GM19193 (cell line): ENCODE results near the gene ACLY.

Experiments
- POLR2A ChIP-seq: IDR thresholded peaks from 4 replicates; pipeline ENCODE4 v1.6.1; 2011; ENCODE audit not compliant: insufficient read depth, insufficient read length; ENCODE audit errors: extremely low read depth

Gene ACLY

DNA sequence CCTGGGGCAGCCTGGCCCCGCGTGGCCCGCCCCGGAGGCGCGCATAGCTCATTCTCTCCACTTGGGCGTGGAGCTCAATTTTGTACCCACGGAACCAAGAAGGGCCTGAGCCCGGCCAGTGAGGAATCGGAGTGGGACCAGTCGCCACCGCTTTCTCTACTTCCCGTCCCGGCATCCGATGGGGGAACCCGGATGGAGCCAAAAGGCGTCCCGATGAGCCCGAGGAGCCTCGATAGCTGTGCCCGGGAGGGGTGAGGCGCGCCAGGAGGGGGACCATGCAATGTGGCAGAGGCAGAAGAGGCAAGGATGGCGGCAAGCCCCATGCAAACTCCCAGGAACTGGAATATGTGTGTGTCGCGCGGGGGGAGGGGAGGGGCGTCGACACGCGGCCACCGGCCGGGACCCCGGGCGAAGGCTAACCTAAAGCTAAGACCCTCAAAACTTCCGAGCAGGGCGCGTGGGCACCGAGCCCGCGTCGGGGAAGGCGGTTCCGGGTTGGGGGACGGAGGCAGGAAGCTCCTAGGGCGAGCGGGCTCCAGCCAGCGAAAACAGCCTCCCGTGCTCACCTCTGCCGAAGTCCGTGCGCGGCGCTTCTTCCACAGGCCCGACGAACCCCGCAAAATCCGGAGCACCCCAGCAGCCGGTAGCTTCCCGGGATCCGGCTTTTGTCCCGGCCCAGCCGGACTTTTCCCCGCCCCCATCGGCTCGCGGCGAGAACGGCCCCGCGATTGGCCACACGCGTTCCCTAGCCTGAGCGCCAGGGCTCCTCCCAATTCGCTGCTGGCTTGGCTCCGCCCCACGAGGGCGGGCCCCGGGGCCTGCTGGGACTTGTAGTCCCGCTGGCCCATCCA, at the start of gene ACLY:
TSS of gene ACLY (minus strand) at position 638 of the 851 bp plus-strand sequence. CDS start 5,078 bp downstream, outside the sequence.
- peak; percentile 89 for TF ChIP-seq POLR2A

DNA sequence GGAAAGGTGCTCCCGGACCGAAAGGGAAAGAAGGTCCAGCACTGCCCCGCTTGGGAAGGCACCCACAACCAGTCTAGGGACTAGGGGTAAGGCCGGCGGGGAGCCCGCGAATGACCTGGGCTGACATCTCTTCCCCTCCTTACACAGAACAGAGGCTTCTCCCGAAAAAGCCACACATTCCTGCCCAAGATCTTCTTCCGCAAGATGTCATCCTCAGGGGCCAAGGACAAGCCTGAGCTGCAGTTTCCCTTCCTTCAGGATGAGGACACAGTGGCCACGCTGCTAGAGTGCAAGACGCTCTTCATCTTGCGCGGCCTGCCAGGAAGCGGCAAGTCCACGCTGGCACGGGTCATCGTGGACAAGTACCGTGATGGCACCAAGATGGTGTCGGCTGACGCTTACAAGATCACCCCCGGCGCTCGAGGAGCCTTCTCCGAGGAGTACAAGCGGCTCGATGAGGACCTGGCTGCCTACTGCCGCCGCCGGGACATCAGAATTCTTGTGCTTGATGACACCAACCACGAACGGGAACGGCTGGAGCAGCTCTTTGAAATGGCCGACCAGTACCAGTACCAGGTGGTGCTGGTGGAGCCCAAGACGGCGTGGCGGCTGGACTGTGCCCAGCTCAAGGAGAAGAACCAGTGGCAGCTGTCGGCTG, 49.3 kb upstream of the ACLY start:
- TF ChIP-seq POLR2A: no peak

DNA sequence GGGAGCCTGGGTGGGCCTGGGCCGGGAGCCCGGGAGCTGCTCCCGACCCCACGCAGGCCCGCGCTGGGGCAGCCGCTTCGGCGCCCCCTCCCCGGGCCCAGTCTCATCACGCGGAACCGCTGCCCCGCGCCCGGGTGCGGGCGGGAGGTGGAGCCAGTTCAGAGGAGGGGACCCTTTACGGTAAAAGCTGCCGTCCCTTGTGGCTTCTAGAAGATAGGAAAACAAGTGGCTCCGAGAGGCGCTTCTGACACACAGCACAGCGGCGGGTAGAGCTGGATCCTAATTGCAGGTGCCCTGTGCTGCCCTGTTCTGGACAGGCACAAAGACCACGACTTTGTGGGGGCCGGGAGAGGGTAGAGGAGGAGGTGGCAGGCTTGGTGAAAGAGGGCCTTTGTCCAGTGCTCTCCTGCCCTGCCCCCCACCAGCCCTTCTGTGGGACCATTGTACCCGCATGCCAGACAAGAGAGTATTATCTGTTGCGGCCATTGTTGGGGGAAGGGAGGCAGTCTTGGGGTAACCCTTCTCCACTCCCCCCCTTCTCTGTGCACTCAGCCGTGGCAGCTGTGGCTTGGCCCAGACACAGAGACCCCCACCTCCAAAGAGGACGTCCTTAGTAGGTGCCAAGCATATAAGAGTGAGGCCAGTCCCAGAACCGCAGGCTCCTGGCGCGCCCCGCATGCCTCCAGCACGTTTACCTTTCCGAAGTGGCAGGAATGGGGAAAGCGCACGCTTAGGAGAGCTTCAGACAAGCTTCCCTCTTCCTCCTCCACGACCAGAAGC, 48.6 kb upstream of the ACLY start:
- no peak for TF ChIP-seq POLR2A

DNA sequence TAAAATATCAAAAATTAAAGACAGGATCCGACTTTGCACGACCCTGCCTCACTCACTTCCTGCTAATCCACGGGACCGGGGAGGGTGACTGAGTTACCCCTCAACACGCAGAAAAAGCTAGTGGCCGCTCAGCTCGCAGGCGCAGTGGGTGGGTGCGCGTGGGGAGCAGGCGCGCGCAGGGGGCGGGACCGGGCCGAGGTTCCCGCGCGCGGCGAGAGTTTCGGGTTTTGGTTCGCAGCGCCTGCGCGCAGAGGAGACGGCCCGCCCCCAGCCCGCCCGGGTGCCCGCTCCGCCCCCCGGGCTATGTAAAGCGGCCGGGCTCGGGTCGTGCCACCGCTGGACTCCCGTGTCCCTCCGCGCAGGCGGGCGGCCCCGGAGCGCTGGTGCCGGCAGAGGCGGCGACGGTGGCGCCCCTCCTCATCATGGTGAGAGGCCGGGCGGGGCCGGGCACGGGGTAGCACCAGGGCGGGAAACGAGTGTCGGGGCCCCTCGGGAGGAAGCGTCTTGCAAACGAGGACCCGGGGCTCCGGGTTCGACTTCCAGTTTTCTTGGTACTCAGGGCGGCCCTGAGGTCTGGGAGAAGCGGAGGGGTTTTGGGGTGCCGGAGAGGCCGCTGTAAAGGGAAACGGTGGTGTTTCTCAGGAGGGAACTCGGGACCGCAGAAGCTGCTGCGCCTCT, 47.9 kb upstream of the ACLY start, which contains the start of gene CNP:
TSS of gene CNP (plus strand) at position 333 of the 678 bp plus-strand sequence. CDS start at position 423, 90 bp downstream.
- peak; percentile 88 for TF ChIP-seq POLR2A

DNA sequence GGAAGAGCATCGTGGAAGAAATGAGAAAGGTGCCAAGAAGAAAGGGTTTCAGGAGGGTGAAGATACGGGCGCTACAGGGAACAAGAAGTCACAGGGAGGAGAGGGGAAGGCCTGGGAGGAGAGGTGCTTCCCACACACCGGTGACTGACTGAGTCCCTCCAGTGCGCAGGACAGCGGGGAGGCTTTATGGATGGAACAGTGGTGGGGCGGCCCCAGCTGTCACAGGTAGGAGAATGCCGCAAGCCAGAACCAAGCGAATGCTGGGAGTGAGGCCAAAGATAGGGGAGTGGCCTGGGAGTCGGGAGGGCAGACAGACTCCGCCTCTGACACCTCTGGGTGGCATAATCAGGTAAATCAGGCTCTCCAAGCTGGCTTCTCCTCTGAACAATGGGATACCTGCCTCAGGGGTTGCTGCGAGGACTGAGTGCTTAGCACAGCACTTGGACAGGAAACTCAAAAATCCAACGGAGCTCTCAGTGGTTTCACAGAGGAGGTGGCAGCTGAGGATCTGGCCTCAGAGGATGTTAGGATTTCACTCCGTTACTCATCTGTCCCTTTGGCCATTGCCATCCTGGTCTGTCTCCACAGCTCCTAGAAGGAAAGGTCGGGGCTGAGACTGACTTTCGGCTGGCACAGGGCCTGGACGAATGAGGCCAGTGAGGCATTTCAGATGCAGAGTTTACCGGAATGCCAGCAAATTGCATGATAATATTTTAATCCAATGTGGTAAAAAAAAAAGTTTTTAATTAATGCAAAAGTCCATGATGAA, 47.1 kb upstream of the ACLY start:
- peak; percentile 2 for TF ChIP-seq POLR2A

DNA sequence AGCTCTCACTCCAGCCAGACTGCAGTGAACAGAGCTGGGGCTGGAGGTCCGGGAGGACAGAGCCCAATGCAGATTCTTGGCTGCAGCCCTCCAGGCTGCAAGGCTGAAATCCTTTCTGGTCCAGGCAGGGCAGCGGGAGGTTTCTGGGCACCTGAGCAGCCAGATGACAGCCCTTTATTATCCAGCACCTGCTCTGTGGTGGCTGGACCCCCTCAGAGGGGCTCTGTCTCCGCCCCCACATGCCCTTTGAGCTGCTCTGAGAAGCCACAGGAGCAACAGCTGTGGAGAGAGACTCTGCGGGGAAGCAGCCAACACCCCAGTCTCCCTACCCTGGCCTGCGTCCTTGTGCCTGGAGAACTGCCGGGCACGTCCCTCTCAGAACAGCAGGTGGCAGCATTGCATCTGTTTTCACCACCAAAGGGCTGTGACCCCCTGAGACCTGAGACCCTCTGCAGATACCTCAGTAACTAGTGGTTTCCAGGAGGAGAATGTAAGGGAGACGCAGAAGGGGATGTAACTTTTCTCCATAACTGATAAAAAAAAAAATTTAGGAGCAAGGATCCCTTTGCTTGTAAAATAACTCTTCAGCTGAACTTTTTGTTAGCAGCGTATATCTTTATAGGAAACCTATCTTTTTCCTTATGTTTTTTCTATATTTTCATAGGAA, 44.1 kb upstream of the ACLY start:
- TF ChIP-seq POLR2A: no peak

DNA sequence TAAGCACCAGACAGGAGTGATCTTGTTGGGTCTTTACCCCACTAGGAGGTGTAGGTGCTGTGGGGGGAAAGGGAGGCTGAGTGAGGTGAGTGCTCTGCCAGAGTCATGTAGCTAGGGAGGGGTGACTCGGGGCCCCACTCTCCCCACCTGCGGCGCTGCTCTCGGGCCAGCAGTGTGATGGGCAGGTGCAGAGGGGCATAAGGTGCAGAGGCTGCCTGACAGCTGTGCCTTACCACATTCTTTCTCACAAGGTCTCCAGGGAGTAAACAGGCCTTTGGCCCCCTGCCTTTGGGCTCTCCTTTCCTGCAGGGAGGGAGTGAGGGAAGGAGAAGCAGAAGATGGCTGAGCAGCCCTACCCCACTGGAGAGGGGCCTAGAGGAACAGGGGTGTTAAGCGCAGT, 43.4 kb upstream of the ACLY start:
- TF ChIP-seq POLR2A: no peak

DNA sequence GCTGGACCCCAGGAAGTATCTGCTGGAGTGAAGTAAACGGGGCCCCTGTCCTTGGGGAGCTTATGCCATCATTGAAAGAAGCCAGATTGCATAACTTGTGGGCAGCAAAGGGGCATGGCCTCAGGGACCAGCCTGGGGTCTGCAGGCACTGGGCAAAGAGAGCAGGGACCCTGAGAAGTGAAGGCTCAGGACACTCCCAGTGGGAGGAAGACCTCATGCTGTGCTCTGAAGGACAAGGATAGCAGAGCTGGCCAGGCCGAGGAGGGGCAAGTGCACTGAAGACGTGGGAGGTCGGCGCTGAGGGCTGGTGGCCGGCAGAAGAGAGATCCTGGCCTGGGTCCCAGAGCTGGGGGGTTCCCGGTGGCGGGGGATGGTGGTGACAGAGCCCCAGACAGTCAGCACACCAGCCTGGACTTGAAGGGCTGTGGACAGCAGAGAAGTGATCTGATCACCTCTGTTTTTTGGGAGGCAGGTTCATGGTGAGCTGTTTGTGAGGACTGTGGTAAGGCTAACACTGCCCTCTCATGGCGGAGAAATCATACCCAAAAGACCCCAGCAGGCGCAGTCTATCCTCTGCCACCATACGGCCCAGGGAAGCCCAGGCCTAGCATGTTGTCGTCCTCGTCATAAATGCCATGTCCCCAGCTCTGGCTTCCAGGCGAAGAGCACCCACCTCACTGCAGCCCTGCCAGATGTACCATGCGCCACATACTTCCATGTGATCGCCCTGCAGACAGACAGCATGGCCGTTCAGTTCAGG, 40.8 kb upstream of the ACLY start:
- TF ChIP-seq POLR2A: no peak

DNA sequence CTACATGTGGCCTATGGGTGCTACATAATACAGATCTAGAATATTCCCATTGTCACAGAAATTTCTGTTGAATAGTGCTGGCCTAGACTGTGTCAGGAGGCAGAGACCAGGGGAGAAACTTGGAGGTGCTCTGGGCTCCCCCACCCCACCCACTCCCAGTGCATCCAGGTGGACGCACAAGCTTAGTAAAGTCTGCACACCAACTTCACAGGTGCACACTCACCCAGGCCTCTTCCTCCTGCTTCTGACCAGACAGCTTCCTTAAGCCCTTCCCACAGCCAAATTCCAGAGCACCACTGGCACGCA, 40.2 kb upstream of the ACLY start:
- no peak for TF ChIP-seq POLR2A

DNA sequence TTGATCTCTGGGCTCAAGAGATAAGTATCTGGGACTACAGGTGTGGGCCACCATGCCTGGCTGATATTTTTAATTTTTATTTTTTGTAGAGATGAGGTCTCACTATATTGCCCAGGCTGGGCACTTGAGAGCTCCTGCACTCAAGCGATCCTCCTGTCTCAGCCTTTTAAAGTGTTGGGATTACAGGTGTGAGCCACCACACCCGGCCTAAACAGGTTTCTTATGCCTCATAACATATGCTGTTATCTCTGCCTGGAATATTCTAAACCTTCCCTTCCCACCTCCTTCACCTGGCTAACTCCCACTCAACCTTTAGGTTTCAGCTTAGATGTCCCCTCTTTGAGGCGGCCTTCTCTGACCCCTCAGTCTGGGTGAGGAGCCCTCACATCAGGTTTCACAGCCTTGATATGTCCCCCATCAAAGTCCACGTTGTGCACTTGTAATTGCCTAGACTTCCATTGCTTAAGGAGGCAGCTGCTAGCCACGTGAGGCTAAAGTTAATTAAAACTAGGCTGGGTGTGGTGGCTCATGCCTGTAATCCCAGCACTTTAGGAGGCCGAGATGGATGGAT, 39.2 kb upstream of the ACLY start:
- no peak for TF ChIP-seq POLR2A

DNA sequence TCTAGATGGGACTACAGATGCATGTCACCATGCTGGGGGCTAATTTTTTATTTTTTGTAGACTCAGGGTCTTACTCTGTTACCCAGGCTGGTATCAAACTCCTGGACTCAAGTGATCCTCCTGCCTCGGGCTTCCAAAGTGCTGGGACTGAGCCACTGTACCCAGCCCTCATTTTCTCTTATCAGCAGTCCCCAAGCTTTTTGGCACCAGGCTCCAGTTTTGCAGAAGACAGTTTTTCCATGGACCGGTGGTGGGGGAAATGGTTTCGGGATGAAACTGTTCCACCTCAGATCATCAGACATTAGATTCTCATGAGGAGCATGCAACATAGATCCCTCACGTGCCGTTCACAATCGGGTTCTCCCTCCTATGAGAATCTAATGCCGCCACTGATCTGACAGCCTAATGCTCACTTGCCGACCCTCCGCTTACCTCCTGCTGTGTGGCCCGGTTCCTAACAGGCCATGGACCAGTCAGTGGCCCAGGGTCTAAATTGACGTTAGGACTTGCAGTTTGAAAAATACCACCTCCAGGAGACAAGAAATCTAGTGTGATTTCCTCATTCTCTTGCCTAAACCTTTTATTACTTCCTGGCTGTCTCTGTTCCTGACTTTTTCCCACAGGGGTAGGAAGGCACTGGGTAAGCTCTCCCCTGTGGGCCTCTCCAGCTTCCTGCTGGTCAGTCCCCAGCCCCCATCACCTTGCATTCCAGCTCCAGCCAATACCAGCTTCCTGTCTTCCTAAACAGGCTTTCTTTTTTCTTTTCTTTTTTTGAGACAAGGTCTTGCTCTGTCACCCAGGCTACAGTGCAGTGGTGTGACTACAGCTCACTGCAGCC, 38.5 kb upstream of the ACLY start:
- no peak for TF ChIP-seq POLR2A

DNA sequence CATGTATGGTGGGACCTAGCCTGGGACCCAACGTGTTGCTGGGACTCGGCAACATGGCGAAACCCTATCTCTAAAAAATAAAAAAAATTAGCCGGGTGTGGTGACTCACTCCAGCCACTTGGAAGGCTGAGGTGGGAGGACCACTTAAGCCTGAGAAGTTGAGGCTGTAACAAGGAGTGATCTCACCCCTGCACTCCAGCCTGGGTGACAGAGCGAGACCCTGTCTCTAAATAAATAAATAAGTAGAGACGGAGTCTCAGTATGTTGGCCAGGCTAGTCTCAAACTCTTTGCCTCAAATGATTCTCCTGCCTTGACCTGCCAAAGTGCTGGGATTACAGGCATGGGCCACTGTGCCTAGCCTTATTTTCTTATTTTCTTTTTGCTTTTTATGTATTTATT, 37.8 kb upstream of the ACLY start:
- TF ChIP-seq POLR2A: no peak
